ENCODE measurements around the gene CMIP.
"Not testable (repeated sequence)": the region's sequence is repeated elsewhere in the genome, so short reads cannot be mapped to it uniquely, and the experiment has no call there.

CMIP gene

GRCh38 chr16:81571592-81572385 is 127.2 kb downstream of the CMIP start:
- no peak for DNase-seq

GRCh38 chr16:81572386-81573144 is 128.0 kb downstream of the CMIP start:
- no peak for DNase-seq

GRCh38 chr16:81573533-81574020 is 129.0 kb downstream of the CMIP start:
- DNase-seq, result no peak

GRCh38 chr16:81574168-81574567 is 129.6 kb downstream of the CMIP start:
- no peak for DNase-seq

- no peak for DNase-seq
Measured at GRCh38 chr16:81575307-81575706, 130.7 kb downstream of the CMIP start.

- no peak for DNase-seq
Measured at GRCh38 chr16:81575834-81576233, 131.2 kb downstream of the CMIP start.

- no peak for DNase-seq
Measured at GRCh38 chr16:81576696-81577095, 132.1 kb downstream of the CMIP start.

GRCh38 chr16:81577272-81577671 is 132.7 kb downstream of the CMIP start:
- DNase-seq, result not testable (repeated sequence)

GRCh38 chr16:81578076-81578475 is 133.5 kb downstream of the CMIP start:
- DNase-seq, result no peak

GRCh38 chr16:81578636-81579413 is 134.2 kb downstream of the CMIP start:
- DNase-seq, result no peak

GRCh38 chr16:81581107-81581506 is 136.5 kb downstream of the CMIP start:
- DNase-seq, result no peak

- no peak for DNase-seq
Measured at GRCh38 chr16:81582655-81583441, 138.2 kb downstream of the CMIP start.

GRCh38 chr16:81583893-81584631 is 139.5 kb downstream of the CMIP start:
- DNase-seq, result no peak

- no peak for DNase-seq
Measured at GRCh38 chr16:81585785-81586184, 141.2 kb downstream of the CMIP start.

GRCh38 chr16:81586417-81586816 is 141.8 kb downstream of the CMIP start:
- no peak for DNase-seq

- no peak for DNase-seq
Measured at GRCh38 chr16:81586977-81587625, 142.5 kb downstream of the CMIP start.

GRCh38 chr16:81587626-81588160 is 143.1 kb downstream of the CMIP start:
- DNase-seq, result no peak

GRCh38 chr16:81588326-81589081 is 143.9 kb downstream of the CMIP start:
- no peak for DNase-seq

- no peak for DNase-seq
Measured at GRCh38 chr16:81589975-81590650, 145.5 kb downstream of the CMIP start.
